ENCODE measurements around the gene GLYATL3.

Gene GLYATL3

DNA sequence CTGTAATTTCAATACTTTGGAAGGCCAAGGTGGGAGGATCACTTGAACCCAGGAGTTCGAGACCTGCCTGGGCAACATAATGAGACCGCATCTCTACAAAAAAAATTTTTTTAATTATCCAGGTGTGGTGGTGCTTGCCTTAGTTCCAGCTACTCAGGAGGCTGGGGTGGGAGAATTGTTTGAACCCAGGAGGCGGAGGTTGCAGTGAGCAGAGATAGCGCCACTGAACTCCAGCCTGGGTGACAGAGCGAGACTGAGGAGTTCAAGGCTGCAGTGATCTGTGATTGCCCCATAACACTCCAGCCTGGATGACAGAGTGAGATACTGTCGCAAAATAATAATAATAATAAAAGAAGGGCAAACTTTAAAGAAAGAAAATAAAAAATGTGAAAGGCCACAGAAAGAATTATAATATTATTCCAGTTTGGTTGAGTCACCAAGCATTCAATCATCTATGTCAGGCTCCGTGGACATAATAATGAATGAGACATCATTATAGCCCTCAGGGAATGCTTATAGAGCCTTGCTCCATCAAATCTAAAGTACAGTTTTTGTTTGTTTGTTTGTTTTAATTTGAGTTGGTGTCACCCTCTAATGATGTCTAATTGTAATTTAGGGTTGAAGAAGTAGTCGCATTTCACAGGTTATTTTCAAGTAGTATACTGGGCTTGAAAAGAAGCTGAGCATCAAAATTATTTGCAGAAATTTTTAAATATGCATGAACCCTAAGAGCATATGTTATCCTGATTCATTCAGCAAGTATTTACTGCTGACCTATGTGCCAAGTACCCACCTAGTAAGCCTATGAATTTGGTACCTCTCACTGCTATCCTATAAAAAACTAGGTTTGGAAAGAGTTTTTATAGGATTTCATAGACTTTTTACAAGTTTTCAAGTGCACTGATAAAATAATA is 15.1 kb downstream of the GLYATL3 start:
- DNase-seq (ENCODE audit: low spot score): no peak

DNA sequence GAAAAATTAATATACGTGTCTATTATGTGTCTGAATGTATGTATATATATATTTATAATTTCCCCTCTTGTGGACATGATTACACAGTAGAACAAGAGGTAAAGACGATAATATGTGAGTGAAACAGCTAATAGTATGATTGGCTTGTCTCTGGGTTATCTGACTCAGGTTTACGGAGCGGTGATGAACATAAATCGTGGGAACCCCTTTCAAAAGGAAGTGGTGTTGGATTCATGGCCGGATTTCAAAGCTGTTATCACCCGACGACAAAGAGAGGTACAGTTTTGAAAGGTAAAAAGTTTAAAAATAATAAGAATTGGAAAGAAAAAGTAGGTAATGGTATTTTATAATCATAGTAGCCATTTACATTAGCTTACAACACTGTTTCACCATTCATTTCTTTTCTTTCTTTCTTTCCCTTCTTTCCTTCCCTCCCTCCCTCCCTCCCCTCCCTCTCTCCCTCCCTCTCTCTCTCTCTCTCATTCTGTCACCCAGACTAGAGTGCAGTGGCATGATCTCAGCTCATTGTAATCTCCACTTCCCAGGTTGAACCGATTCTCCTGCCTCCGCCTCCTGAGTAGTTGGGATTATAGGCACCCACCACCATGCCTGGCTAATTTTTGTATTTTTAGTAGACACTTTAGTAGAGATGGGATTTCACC is 15.9 kb downstream of the GLYATL3 start:
- DNase-seq (ENCODE audit: low spot score): no peak

DNA sequence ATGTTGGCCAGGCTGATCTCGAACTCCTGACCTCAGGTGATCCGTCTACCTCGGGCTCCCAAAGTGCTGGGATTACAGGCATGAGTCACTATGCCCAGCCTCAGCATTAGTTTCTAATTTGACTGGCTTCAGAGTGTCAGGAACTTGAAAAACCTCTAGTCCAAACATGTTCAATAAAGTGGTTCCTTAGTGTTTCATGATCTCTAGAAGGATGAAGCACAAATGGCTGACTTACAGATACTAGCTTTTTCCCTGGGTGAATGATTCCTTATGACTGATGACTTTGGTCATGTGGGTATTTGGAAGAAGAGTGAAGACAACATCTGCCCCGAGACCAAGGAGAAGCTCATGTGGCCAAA is 16.4 kb downstream of the GLYATL3 start:
- DNase-seq (ENCODE audit: low spot score): no peak

DNA sequence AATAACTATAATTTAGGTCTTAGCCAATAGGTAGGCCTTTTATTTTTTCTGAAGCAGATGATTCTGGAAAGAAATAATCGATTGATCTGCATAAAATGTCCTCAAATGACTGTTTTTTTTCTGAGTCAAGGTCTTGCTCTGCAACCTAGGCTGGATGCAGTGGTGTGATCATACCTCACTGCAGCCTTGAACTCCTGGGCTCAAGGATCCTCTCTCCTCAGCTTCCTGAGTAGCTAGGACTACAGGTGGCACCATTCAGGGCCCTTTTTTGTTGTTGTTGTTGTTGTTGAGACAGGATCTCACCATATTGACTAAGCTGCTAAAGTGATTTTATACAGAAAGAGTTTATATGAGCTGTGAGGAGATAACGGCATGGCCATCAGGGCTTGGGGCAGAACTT is 18.2 kb downstream of the GLYATL3 start:
- no peak for DNase-seq (ENCODE audit: low spot score)

DNA sequence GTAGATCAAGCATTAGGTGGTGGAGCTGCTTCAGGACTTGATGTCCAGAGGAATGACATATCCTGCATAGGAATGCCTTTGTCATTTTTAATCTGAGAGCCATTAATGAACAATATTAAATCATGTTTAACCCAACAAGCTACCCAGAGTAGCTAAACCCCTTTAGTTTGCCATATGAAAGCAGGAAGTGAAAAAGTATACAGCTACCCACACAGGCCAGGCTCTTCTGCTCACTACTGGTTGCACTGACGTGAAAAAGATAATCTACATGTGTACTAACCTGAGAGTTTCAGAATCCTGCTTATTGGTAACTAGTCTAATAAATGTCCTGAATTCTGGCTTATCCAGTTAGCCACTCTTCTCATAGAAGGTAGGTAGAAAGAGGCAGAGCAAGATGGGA is 19.9 kb downstream of the GLYATL3 start:
- no peak for DNase-seq (ENCODE audit: low spot score)

DNA sequence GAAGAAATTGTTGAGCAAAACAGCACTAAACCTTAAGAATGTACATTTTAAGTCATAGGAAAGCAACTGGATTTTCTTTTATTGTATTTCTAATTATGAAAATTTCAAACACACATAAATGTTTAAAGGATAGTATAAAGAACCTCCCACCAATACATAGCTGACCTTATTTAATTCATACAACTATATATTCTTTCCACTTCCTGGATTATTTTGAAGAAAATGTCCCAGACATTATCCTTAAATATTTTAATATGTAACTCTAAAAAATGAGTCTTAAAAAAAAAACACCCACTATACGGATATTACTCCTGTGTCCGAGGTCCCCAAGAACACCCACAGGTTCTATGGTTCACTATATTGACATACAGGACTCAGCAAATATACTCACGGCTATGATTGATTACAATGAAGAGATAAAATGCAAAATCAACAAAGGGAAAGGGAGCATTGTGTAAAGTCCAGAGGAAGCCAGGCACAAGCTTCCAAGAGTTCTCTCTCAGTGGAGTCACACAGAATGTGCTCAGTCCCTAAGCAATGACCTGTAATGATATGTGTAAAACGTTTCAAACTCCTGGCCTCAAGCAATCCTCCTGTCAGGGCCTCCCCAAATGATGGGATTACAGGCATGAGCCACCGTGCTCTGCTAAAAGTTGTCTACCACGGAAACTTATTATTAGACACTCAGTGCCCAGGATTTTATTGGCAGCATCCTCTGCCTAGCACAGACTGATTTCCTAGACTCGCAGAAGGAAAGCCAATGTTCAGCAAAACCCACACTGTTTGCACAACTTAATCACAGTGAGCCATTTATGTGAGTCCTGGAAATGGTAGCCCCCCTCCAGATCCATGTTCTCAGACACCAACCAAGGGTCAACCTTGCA is 23.2 kb downstream of the GLYATL3 start:
- DNase-seq (ENCODE audit: low spot score): no peak

DNA sequence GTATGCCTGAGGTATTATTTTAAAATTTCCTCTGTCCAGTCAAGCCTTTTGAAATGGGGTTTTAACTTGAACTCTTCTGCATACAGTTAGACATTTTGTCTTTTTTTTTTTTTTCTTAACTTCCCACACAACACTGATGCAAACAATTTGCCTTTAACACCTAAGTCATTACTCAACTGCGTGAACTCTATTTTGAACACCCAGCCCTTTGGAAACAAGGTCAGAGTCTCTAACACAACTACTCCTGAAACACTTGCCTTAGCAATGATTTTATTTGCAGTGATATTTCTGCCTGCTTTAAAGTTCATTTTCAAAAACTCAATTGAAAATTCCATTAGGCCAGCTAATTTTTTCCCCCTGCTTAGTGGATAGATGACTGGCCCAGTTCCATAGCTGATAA is 24.2 kb downstream of the GLYATL3 start:
- no peak for DNase-seq (ENCODE audit: low spot score)

DNA sequence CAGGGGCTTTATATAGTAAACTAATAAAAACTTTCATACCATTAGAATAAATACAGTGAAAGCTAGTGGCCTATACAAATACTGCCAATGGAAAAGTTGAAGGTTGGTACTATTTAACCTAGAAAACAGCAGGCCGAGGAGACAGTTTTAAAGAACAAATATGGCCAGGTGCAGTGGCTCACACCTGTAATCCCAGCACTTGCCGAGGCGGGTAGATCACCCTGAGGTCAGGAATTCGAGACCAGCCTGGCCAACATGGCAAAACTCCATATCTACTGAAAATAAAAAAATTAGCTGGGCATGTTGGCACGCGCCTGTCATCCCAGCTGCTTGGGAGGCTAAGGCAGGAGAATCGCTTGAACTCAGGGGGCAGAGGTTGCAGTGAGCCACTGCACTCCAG is 24.8 kb downstream of the GLYATL3 start:
- no peak for DNase-seq (ENCODE audit: low spot score)

DNA sequence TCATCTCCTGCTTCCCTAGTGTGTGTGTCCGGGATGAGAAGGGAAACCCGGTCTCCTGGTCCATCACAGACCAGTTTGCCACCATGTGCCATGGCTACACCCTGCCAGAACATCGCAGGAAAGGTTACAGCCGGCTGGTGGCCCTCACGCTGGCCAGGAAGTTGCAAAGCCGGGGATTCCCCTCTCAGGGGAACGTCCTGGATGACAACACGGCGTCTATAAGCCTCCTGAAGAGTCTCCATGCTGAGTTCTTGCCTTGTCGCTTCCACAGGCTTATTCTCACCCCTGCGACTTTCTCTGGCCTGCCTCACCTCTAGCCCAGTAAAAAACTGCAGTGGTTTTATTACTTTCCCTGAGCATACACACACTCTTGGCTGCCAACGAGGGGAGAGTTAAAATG is 26.9 kb downstream of the GLYATL3 start:
- DNase-seq (ENCODE audit: low spot score): no peak

DNA sequence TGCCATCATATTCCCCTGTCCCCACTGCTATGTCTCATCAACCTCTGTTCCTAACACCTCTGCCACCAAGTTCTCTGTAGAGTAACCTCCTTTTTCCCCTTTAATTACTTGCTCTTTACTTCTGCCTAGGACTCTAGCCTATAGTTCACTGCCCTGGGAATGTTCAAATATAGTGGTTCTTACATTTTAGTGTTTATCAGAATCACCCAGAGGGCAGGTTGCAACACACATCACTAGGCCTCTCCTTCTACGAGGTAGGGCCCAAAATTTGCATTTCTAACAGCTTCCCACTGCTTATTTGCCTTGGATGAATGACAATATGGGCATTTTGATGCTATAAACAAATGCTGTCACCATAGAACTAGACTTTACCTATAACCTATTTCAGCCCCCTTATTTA is 27.6 kb downstream of the GLYATL3 start:
- no peak for DNase-seq (ENCODE audit: low spot score)

DNA sequence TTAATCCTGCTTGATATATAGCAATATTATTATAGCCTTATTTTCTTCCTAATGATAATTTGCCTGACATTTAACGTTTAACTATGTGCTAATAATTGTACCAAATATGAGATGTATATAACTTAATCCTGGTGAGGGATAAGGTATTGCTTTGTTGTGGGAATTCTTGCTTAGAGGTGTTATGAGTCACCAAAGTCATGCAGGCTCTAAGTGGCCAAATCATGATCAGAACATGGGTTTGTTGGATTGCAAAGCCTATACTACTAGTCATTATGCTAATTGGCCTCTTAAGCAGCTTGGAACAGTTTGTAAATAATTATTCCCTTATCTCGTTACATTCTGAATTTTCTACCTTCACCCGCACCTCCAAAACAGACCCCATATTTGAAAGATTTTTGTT is 28.8 kb downstream of the GLYATL3 start:
- DNase-seq (ENCODE audit: low spot score): no peak

DNA sequence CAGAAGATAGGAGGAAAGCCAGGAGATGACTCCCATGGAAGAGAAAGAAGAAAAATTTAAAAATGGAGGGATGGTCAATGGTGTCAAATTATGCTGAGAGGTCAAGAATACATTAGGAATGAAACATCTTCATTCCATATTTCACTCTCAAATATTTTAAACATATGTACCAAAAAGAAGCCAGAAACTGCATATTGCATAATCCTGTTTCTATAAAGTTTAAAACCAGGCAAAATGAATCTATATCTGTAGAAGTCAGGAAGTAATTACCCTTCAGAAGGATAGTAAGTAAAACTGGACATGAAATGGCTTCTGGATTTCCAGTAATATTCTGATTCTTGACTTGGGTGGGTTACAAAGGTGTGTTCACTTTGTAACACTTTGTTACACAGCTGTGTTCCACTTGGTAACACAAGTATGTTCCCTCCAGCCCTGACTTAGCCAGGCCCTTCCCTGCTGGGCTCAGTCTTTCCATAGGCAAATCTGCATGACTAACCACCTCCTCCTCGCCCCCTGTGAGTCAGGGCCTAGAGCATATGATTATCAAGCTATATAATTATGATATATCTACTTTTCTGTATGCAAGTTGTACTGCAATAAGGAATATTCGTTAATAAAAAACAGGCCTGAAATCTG is 30.5 kb downstream of the GLYATL3 start:
- DNase-seq (ENCODE audit: low spot score): no peak

DNA sequence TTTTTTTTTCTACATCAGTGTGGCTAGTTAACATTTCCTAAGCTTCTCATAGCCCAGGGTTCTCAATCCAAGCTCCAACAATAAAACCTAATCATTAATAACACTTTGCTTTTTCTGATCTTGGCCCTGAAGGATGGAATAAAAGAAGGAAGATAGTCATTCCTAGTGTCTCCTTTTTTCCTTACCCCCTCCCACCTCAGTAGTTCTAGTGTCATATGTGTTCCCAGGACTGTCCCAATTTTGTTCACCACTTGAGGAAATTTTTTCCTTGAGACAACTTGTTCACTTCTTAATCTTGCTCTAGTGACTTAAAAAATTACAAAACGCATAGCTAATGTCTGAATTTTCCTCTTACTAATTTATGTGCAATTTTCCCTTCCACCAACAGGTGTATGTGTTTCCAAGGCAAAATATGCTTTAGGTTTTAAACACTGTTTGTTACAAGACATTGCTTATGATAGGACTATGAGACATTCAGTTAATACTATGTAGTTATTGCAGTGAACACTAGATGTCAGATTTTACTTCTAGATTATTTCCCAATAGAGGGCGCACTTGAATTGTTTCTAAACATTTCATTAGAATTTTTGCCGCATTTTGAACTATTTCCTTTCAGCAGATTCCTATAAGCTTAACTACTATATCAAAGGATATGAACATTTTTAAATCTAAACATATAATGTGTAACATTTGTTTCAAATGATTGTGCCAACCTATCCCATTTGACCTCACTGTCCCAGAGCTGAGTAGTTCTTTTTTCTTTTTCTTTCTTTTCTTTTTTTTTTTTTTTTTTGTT is 32.2 kb downstream of the GLYATL3 start:
- peak; percentile 88 for DNase-seq (ENCODE audit: low spot score)

DNA sequence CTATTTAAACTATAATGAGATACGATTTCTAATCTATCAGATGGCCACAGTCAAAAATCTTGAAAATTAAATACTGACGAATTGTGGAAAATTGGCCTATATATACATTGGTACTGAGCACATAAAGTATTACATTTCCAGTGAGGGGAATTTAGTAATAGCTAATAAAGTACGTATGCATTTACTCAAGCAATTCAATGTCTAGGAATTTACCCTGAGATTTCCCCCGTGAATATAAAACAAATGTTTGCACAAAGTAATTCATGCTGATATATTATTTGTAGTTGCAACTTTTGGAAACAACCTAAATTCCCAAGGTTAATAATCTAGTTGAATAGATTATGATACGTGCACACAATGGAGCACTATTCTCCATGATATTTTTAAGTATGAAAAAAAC is 36.1 kb downstream of the GLYATL3 start:
- no peak for DNase-seq (ENCODE audit: low spot score)

DNA sequence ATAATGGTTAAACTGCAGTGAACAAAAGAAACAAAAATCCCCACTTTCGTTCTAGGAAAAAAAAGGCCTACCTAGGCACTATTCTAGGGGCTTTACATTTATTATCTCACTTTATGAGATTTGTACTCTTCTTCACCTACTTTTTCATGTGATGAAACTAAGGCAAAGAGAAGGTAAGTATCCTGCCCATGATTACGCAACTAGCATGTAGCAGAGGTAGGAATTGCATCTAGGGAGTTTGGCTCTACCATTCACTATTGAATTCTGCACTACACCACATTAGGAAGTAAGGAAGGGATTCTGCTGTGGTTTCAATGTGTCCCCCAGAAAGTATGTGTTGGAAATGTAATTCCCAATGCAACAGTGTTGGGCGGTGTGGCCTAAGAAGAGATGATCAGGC is 39.4 kb downstream of the GLYATL3 start:
- no peak for DNase-seq (ENCODE audit: low spot score)

DNA sequence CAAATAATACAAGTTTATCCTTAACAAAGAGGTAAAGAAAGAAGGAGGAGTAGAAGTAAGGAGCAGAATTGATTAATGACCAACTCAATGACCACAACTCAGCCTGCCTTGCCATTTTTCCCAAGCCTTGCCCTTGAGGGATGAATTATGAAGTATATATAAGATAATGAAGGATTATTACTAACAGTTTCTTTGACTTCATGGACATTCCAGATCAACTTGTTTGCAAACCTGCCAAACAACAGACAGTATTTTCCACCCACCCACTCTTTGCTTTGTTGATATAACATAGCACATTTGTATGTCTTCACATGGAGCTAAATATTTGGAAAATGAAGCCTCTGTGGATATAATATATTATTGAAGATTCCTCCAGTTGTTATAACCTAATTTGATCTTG is 40.9 kb downstream of the GLYATL3 start:
- DNase-seq (ENCODE audit: low spot score): no peak

DNA sequence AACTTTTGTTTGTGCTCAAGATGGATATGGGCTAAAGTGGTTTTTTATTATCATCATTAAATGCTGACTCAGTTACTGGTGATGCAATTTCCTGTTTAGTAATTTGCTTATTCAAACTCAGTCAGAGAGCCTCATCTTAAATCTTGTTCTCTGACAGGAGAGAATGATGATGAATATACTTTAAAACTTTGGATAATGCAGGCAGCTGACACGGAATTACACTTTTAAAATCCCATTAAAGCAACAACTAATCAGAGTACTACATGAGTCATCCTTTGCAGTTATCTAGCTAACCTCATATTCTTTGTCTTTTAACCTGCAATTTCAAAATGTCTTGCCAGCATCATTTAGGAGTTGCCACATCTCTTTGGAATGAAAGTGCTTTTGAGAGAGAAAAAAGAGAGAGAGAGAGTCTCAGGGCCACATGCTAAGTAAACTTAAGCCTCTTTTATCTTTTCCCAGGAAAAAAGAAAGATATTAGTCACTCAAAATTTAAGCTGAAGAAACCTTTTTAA is 41.5 kb downstream of the GLYATL3 start:
- no peak for DNase-seq (ENCODE audit: low spot score)

DNA sequence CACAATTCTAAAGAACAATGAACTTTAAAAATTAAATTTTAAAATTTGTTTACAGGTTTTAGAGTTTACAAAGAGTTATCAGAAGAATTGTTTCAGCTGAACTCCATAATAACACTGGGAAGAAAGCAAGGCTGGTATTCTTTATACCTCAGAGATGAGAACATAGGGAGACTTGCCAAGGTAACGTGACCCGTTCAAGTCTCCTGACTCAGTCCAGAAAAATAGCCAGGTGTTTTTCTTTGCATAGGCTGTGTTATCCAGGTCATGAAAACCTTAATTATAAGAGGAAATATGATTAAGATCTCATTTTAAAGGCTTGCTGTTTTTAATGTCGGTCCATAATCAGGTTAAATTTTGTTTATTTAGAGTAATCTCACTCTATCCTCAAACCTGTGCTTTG is 42.2 kb downstream of the GLYATL3 start:
- DNase-seq (ENCODE audit: low spot score): no peak

DNA sequence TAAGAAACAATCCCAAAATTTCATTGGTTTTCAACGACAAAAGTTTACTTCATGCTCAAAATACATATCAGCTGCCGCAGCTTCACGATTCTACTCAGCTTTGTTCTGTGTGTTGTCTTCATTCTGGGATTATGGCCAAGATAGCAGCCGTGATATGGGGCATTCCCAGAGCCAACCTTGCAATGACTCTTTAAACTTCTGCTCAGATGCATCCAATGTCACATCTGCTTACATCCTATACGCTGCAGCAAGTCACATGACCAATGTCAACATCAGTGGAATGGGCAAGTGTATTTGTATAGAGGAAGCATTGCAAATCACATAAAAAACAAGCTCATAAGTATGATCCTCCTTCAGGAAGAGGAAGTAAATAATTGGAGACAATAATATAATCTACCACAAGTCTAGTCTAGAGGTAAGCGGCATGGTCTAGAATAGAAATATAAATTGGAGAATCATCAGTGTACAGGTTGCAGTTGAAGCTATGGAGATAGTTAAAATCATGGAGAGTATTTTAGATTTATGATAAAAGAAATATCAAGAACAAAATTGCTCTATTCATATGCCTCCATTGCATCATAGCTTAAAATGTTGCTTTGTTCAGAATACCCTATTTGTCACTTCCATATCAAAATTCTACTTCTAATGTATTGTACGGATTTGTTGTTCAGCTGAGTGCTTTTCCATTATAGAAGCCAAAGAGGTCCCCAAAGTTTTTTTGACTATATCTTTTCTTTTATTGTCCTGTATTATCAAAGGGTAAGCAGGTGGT is 43.5 kb downstream of the GLYATL3 start:
- no peak for DNase-seq (ENCODE audit: low spot score)

DNA sequence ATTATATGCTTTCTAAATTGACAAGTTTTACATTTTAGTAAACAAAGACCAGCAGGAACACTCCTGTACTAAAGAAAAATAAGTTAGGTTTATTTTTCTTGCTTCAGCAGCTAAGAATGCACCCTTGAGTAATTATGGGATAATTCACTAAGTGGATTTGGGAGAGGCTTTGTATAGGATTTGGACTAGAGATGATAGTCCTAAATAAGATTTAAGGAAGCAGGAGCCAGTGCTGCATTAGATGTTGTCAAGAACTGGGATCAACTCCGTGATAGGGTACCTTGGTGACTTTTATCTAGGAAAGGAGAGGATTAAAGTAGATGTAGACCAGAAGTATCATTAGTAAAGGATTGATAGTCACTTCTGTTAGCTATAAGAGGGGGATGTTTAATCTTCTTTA is 46.6 kb downstream of the GLYATL3 start:
- no peak for DNase-seq (ENCODE audit: low spot score)
